GM12878 (cell line): ENCODE results near the gene LDLRAD4. TPM values are rescaled to one million over a fixed set of nuclear protein-coding genes. Genes with fewer than 3 reads are reported as not detected.

ENCODE experiments used
- ATAC-seq: fragments of 200-7000 bp; cut with Tn5 transposase; 3 replicates; pipeline ENCODE4 v1.9.1; 2020; ENCODE audit warnings: mild to moderate bottlenecking, moderate library complexity
- BruUV-seq: library from RNA; stranded (reverse); fragments of 400-500 nt; replicated peaks from 2 replicates; lab custom pipeline; 2021; lab: Mats Ljungman, UMichigan
- CTCF ChIA-PET: fragments of 300-600 bp; sonication (Branson Sonifier 250); formaldehyde crosslinking; extraction: SDS; loops from one replicate; lab custom pipeline; 2021; ENCODE audit warnings: inconsistent platforms; lab: Yijun Ruan, JAX
- POLR2A ChIA-PET: fragments of 350-600 bp; formaldehyde crosslinking; extraction: SDS; loops from one replicate; lab custom pipeline; 2021; ENCODE audit warnings: inconsistent platforms; lab: Charles Lee
- RAD21 ChIA-PET: fragments of 300-600 bp; sonication (Branson Sonifier 250); formaldehyde crosslinking; loops from one replicate; lab custom pipeline; 2023; ENCODE audit warnings: antibody characterized with exemption; ENCODE audit not compliant: unreplicated experiment; lab: Charles Lee
- SMC1A ChIA-PET: fragments of 300-600 bp; sonication (Branson Sonifier 250); formaldehyde crosslinking; loops from one replicate; lab custom pipeline; 2023; ENCODE audit not compliant: unreplicated experiment, uncharacterized antibody; lab: Charles Lee
- DNase-seq: peaks from one replicate; pipeline ENCODE4 v3.0.0-alpha.2; 2011; ENCODE audit warnings: low read depth, low spot score
- FAIRE-seq: peaks from 3 replicates; lab custom pipeline; 2011; peaks lifted over from hg19 to GRCh38; lab: Jason Lieb, UNC
- H2AFZ ChIP-seq: 2 replicates; pipeline ENCODE4 v1.6.0; 2011; ENCODE audit warnings: low read depth, low read length, control low read depth; ENCODE audit not compliant: control insufficient read depth
- H3K27ac ChIP-seq: 2 replicates; pipeline ENCODE4 v1.5.1; 2011; ENCODE audit warnings: control low read depth; ENCODE audit not compliant: control insufficient read depth, insufficient read depth
- H3K27me3 ChIP-seq, 2 experiments: replicated peaks in 1 of 2; 2 replicates each; pipeline versions ENCODE4 v1.6.0 to v1.6.1; 2011; ENCODE audit warnings: low read length in 1 of 2; ENCODE audit not compliant: control insufficient read depth in 2 of 2, insufficient read depth in 2 of 2
- H3K36me3 ChIP-seq, 2 experiments: 2 replicates each; pipeline ENCODE4 v1.5.1; 2011; ENCODE audit warnings: low read length in 1 of 2; ENCODE audit not compliant: control insufficient read depth in 2 of 2, insufficient read depth in 2 of 2
- H3K4me1 ChIP-seq: 2 replicates; pipeline ENCODE4 v1.6.1; 2011; ENCODE audit warnings: mild to moderate bottlenecking, low read length, moderate library complexity, mixed read lengths; ENCODE audit not compliant: control insufficient read depth, insufficient read depth
- H3K4me2 ChIP-seq: 2 replicates; pipeline ENCODE4 v1.6.0; 2011; ENCODE audit warnings: control low read depth; ENCODE audit not compliant: control insufficient read depth, insufficient read depth
- H3K4me3 ChIP-seq: fragments of 200-600 bp; sonication (generic); 2 replicates; pipeline ENCODE4 v1.5.1; 2016
- H3K79me2 ChIP-seq: 2 replicates; pipeline ENCODE4 v1.6.0; 2011; ENCODE audit warnings: low read length; ENCODE audit not compliant: control insufficient read depth, insufficient read depth
- H3K9ac ChIP-seq: 2 replicates; pipeline ENCODE4 v1.8.0; 2011; ENCODE audit warnings: low read length, control low read depth, mixed read lengths; ENCODE audit not compliant: control insufficient read depth, insufficient read depth
- H3K9me3 ChIP-seq: replicated peaks from 3 replicates; pipeline ENCODE4 v1.5.1; 2011; ENCODE audit warnings: mild to moderate bottlenecking, low read length; ENCODE audit not compliant: control insufficient read depth, insufficient read depth
- H4K20me1 ChIP-seq: 2 replicates; pipeline ENCODE4 v1.6.0; 2011; ENCODE audit not compliant: control insufficient read depth, insufficient read depth
- ASH2L ChIP-seq: fragments of 300-600, 200-600 bp; sonication (generic); IDR thresholded peaks from 2 replicates; pipeline ENCODE4 v1.6.1; 2017; ENCODE audit warnings: low read depth, mild to moderate bottlenecking, borderline replicate concordance
- BHLHE40 ChIP-seq, 2 experiments: fragments of 450-650 bp in 1 of 2; IDR thresholded peaks; 2 replicates each; pipeline ENCODE4 v1.6.1; 2011 to 2017; ENCODE audit warnings: low read depth in 2 of 2, borderline replicate concordance in 1 of 2, improper control_type of control experiment in 1 of 2, low read length in 1 of 2, mild to moderate bottlenecking in 1 of 2
- CBX3 ChIP-seq: fragments of 200-600 bp; sonication (generic); IDR thresholded peaks from 2 replicates; pipeline ENCODE4 v1.6.1; 2016; ENCODE audit warnings: low read depth, borderline replicate concordance
- MXI1 ChIP-seq: fragments of 150-350 bp; IDR thresholded peaks from 2 replicates; pipeline ENCODE4 v1.6.1; 2011; ENCODE audit warnings: low read depth, mild to moderate bottlenecking, inconsistent platforms, low read length, improper control_type of control experiment
- NRF1 ChIP-seq: conservative IDR thresholded peaks from 2 replicates; pipeline ENCODE4 v1.6.1; 2011; ENCODE audit warnings: mild to moderate bottlenecking, low read depth, low read length, improper control_type of control experiment
- SRF ChIP-seq, 2 experiments: IDR thresholded peaks; 2 replicates each; pipeline ENCODE4 v1.6.1; 2011; ENCODE audit warnings: low read depth in 2 of 2, low read length in 2 of 2, mild to moderate bottlenecking in 1 of 2, moderate library complexity in 1 of 2
- USF2 ChIP-seq: IDR thresholded peaks from 2 replicates; pipeline ENCODE4 v1.6.1; 2011; ENCODE audit warnings: low read depth, low read length, improper control_type of control experiment, borderline replicate concordance
- WRNIP1 ChIP-seq: IDR thresholded peaks from 2 replicates; pipeline ENCODE4 v1.6.1; 2011; ENCODE audit warnings: low read depth, low read length, improper control_type of control experiment, borderline replicate concordance
- ZBTB33 ChIP-seq: fragments of 450-650 bp; IDR thresholded peaks from 2 replicates; pipeline ENCODE4 v1.6.1; 2017; ENCODE audit warnings: mild to moderate bottlenecking
- ZNF384 ChIP-seq: IDR thresholded peaks from 2 replicates; pipeline ENCODE4 v1.6.1; 2012; ENCODE audit warnings: low read depth, mild to moderate bottlenecking, low read length, improper control_type of control experiment, borderline replicate concordance
- WGBS: methylation state at CpG from one replicate; pipeline ENCODE4 v1.1.6; 2016; ENCODE audit warnings: low lambda C conversion rate; ENCODE audit not compliant: insufficient replicate concordance, insufficient coverage; ENCODE audit errors: missing lambda C conversion rate; 5-methylcytosine and 5-hydroxymethylcytosine counted together
- in situ Hi-C: fragments of 300-500 bp; cut with MboI; formaldehyde crosslinking; loops from 9 replicates; pipeline ENCODE4 v1.14.3; 2018; ENCODE audit warnings: mixed read lengths
- intact Hi-C: fragments of 100-400 bp; cut with micrococcal nuclease; formaldehyde crosslinking; loops from one replicate; pipeline ENCODE4 v1.14.2; 2022; ENCODE audit not compliant: unreplicated experiment
- polyA plus RNA-seq, 11 experiments: library from polyadenylated mRNA; depleted of rRNA in 4 of 11; unstranded in 6 of 11; stranded (reverse) in 5 of 11; fragments of >200 nt; fragmentation: Nextera tagmentation in 4 of 11; fragmentation: Illumina TruSeq in 1 of 11; extraction: Ambion mirVana in 4 of 11; extraction: Trizol in 1 of 11; gene quantifications; 1 replicate in 1 of 11; 2 replicates in 10 of 11; pipeline versions ENCODE4 v1.2.1 to v1.2.3, GENCODE V29; 2011 to 2016; ENCODE audit warnings: inconsistent platforms in 2 of 11, missing spikeins in 2 of 11, low read depth in 1 of 11
- total RNA-seq, 4 experiments: library from RNA; depleted of rRNA in 3 of 4; stranded (reverse); fragments of >200 nt in 3 of 4; fragmentation: Illumina TruSeq in 1 of 4; extraction: Trizol in 1 of 4; gene quantifications; 2 replicates each; pipeline versions ENCODE4 v1.2.1 to v1.2.3, GENCODE V29; 2013 to 2021

The LDLRAD4 gene
- total and polyA plus RNA-seq, 10 of the 15 experiments (the other 5 are each of a cell fraction or from before 2014, with no cell fraction given): 2.7 to 16.8 (median 11.2) TPM

- ChIA-PET SMC1A (interaction anchor here (0.6 kb wide), 1 partner anchor 33 kb away, joined by 3 read pairs; no protein-coding TSS in a partner anchor), POLR2A (no interaction called here), RAD21 (no interaction called here), CTCF (interaction anchor here (0.5 kb wide), 1 partner anchor 9 kb away, joined by 3 read pairs; no protein-coding TSS in a partner anchor)
- intact Hi-C loops (loop anchor here (10.0 kb wide), 1 partner anchor 62 kb away; no protein-coding TSS in a partner anchor), in situ Hi-C loops (no loop called here)
- H3K4me1 ChIP-seq: no peaks in the 10 kb centered on the region
- no peak overlapping the region for H3K9ac ChIP-seq
- no peak for ATAC-seq
- no TSS peak for BruUV-seq
- H3K27ac ChIP-seq: no peak overlapping the region
- DNase-seq: no peak
- 56% methylated on average over 9 of the region's 9 CpGs for WGBS
- no peaks in the 10 kb centered on the region for H3K36me3 ChIP-seq
- H4K20me1 ChIP-seq: no peaks in the 10 kb centered on the region
- H3K27me3 ChIP-seq: peaks cover 0 to 3% of the 10 kb centered on the region in 2 experiments; a peak in 2 of 4 replicates
- TF ChIP-seq ZBTB33 (no peak), NRF1 (no peak), CBX3 (no peak), WRNIP1 (no peak), SRF (IDR thresholded peaks at IDR 0.05; ENCODE audit: low read depth in 2 of 2, low read length in 2 of 2) (no peak), MXI1 (no peak), ZNF384 (no peak), USF2 (no peak), BHLHE40 (IDR thresholded peaks at IDR 0.05; ENCODE audit: borderline replicate concordance in 1 of 2, low read depth in 2 of 2, low read length in 1 of 2) (no peak), ASH2L (no peak)
- H3K79me2 ChIP-seq: no peaks in the 10 kb centered on the region
- H3K4me2 ChIP-seq: no peak overlapping the region
- no peaks in the 10 kb centered on the region for H3K9me3 ChIP-seq
- FAIRE-seq: no peak
- H3K4me3 ChIP-seq: no peak overlapping the region
- no peak overlapping the region for H2AFZ ChIP-seq
These were observed 104.6 kb downstream of the LDLRAD4 start for GRCh38 chr18:13323186-13323585.
